Stimulated activated CD4-positive, alpha-beta T cell treated with anti-CD3 and anti-CD28 coated beads, Interleukin-12 subunit alpha, Interleukin-12 subunit beta, amount 100 ng/mL, for 4 hours (primary cell): ENCODE results near the gene ATP11A.
"Not testable (repeated sequence)": the region's sequence is repeated elsewhere in the genome, so short reads cannot be mapped to it uniquely, and the experiment has no call there.

ENCODE experiments used
- DNase-seq: peaks from one replicate; pipeline ENCODE4 v3.0.0-alpha.2; 2020

ATP11A gene

GRCh38 chr13:112825875-112826274, 136.0 kb downstream of the ATP11A start:
- DNase-seq: no peak

GRCh38 chr13:112826565-112826964, 136.7 kb downstream of the ATP11A start:
- no peak for DNase-seq

- DNase-seq: no peak
These were observed 138.4 kb downstream of the ATP11A start for GRCh38 chr13:112828082-112828699.

GRCh38 chr13:112828756-112829155, 138.9 kb downstream of the ATP11A start:
- no peak for DNase-seq

GRCh38 chr13:112831196-112831595, 141.4 kb downstream of the ATP11A start:
- no peak for DNase-seq

- DNase-seq: no peak
These were observed 142.0 kb downstream of the ATP11A start for GRCh38 chr13:112831801-112832200.

- no peak for DNase-seq
These were observed 143.0 kb downstream of the ATP11A start for GRCh38 chr13:112832811-112833210.

- no peak for DNase-seq
These were observed 143.9 kb downstream of the ATP11A start for GRCh38 chr13:112833551-112834257.

- DNase-seq: no peak
These were observed 145.5 kb downstream of the ATP11A start for GRCh38 chr13:112835344-112835743.

- DNase-seq: no peak
These were observed 146.0 kb downstream of the ATP11A start for GRCh38 chr13:112835796-112836195.

- DNase-seq: no peak
These were observed 147.1 kb downstream of the ATP11A start for GRCh38 chr13:112836940-112837339.

GRCh38 chr13:112837371-112838037, 147.7 kb downstream of the ATP11A start:
- DNase-seq: no peak

GRCh38 chr13:112838038-112838841, 148.4 kb downstream of the ATP11A start:
- no peak for DNase-seq

GRCh38 chr13:112838842-112839117, 148.9 kb downstream of the ATP11A start:
- DNase-seq: no peak

- no peak for DNase-seq
These were observed 149.7 kb downstream of the ATP11A start for GRCh38 chr13:112839356-112840105.

GRCh38 chr13:112840472-112841302, 150.8 kb downstream of the ATP11A start:
- no peak for DNase-seq

- DNase-seq: not testable (repeated sequence)
These were observed 151.6 kb downstream of the ATP11A start for GRCh38 chr13:112841303-112842015.

- no peak for DNase-seq
These were observed 152.6 kb downstream of the ATP11A start for GRCh38 chr13:112842343-112842856.

GRCh38 chr13:112842931-112843391, 153.1 kb downstream of the ATP11A start:
- DNase-seq: no peak

- DNase-seq: no peak
These were observed 153.7 kb downstream of the ATP11A start for GRCh38 chr13:112843392-112844111.
